ENCODE measurements around the gene RNASEH2B.

RNASEH2B gene

GRCh38 chr13:50910485-50910805, 854 bp downstream of the RNASEH2B start:
- no peak for DNase-seq

- DNase-seq, result no peak
Measured at GRCh38 chr13:50911081-50911631, 1.6 kb downstream of the RNASEH2B start.

GRCh38 chr13:50911937-50912795, 2.6 kb downstream of the RNASEH2B start:
- peak; percentile 95 for DNase-seq

- DNase-seq, result no peak
Measured at GRCh38 chr13:50912851-50913250, 3.3 kb downstream of the RNASEH2B start.

GRCh38 chr13:50914176-50914700, 4.6 kb downstream of the RNASEH2B start:
- no peak for DNase-seq

- DNase-seq, result no peak
Measured at GRCh38 chr13:50914848-50915247, 5.3 kb downstream of the RNASEH2B start.

- DNase-seq, result no peak
Measured at GRCh38 chr13:50915565-50915964, 6.0 kb downstream of the RNASEH2B start.

- DNase-seq, result no peak
Measured at GRCh38 chr13:50916701-50917184, 7.2 kb downstream of the RNASEH2B start.

- DNase-seq, result no peak
Measured at GRCh38 chr13:50917572-50917971, 8.0 kb downstream of the RNASEH2B start.

GRCh38 chr13:50918567-50918966, 9.0 kb downstream of the RNASEH2B start:
- DNase-seq, result no peak

GRCh38 chr13:50919277-50919676, 9.7 kb downstream of the RNASEH2B start:
- DNase-seq, result no peak

- no peak for DNase-seq
Measured at GRCh38 chr13:50921706-50922105, 12.1 kb downstream of the RNASEH2B start.

GRCh38 chr13:50923272-50923671, 13.7 kb downstream of the RNASEH2B start:
- DNase-seq, result no peak

- no peak for DNase-seq
Measured at GRCh38 chr13:50924025-50924424, 14.4 kb downstream of the RNASEH2B start.

GRCh38 chr13:50927701-50928100, 18.1 kb downstream of the RNASEH2B start:
- no peak for DNase-seq

- DNase-seq, result no peak
Measured at GRCh38 chr13:50928102-50928501, 18.5 kb downstream of the RNASEH2B start.

GRCh38 chr13:50928659-50929462, 19.3 kb downstream of the RNASEH2B start:
- DNase-seq, result no peak

- DNase-seq, result no peak
Measured at GRCh38 chr13:50932091-50932490, 22.5 kb downstream of the RNASEH2B start.

- no peak for DNase-seq
Measured at GRCh38 chr13:50934735-50935435, 25.3 kb downstream of the RNASEH2B start.

- no peak for DNase-seq
Measured at GRCh38 chr13:50936679-50937078, 27.1 kb downstream of the RNASEH2B start.

- no peak for DNase-seq
Measured at GRCh38 chr13:50940509-50940908, 30.9 kb downstream of the RNASEH2B start.

- DNase-seq, result no peak
Measured at GRCh38 chr13:50941146-50941545, 31.6 kb downstream of the RNASEH2B start.

Measured in stimulated activated CD4-positive, alpha-beta T cell treated with anti-CD3 and anti-CD28 coated beads, Interleukin-4, amount 100 ng/mL, for 24 hours (primary cell).